A549 (cell line): ENCODE results near the gene DHTKD1.

Experiments
- BHLHE40 ChIP-seq: IDR thresholded peaks from 2 replicates; pipeline ENCODE4 v1.6.1; 2012; ENCODE audit warnings: low read depth, low read length, inconsistent platforms
- CEBPB ChIP-seq, 2 experiments: fragments of >200 bp in 1 of 2; sonication (Bioruptor Twin) in 1 of 2; formaldehyde crosslinking in 1 of 2; IDR thresholded peaks; 2 replicates each; pipeline ENCODE4 v1.6.1; 2012 to 2016
- ESRRA ChIP-seq: fragments of 150-350 bp; IDR thresholded peaks from 2 replicates; pipeline ENCODE4 v1.6.1; 2014; ENCODE audit warnings: mild to moderate bottlenecking, low read length, borderline replicate concordance
- JUNB ChIP-seq: fragments of >200 bp; sonication (Bioruptor Twin); formaldehyde crosslinking; IDR thresholded peaks from 2 replicates; pipeline ENCODE4 v1.6.1; 2016
- PHF8 ChIP-seq: fragments of 200-600 bp; sonication (generic); IDR thresholded peaks from 2 replicates; pipeline ENCODE4 v1.6.1; 2016; ENCODE audit warnings: low read depth, mild to moderate bottlenecking, antibody characterized with exemption, moderate library complexity, borderline replicate concordance
- POLR2A ChIP-seq: IDR thresholded peaks from 2 replicates; pipeline ENCODE4 v1.6.1; 2012; ENCODE audit warnings: mild to moderate bottlenecking, low read length
- RAD21 ChIP-seq, 2 experiments: fragments of >200 bp in 1 of 2; sonication (Bioruptor Twin) in 1 of 2; formaldehyde crosslinking in 1 of 2; IDR thresholded peaks in 1 of 2; conservative IDR thresholded peaks in 1 of 2; 2 replicates in 1 of 2; 3 replicates in 1 of 2; pipeline ENCODE4 v1.6.1; 2012 to 2018; ENCODE audit warnings: inconsistent platforms in 1 of 2
- USF2 ChIP-seq: fragments of 450-650 bp; IDR thresholded peaks from 2 replicates; pipeline ENCODE4 v1.6.1; 2014; ENCODE audit warnings: antibody characterized with exemption
- TF ChIP-seq, protein P1 (sequence below): fragments of >200 bp; sonication (Bioruptor Twin); formaldehyde crosslinking; IDR thresholded peaks from 3 replicates; pipeline ENCODE4 v1.5.1; 2016
- TF ChIP-seq, protein P2 (sequence below): IDR thresholded peaks from 2 replicates; pipeline ENCODE4 v1.6.1; 2012

- TF ChIP-seq POLR2A (no peak), JUNB (no peak), PHF8 (no peak), ESRRA (no peak), CEBPB (IDR thresholded peaks at IDR 0.05) (no peak), USF2 (no peak), BHLHE40 (no peak), RAD21 (conservative IDR thresholded peaks at IDR 0.05 in 1 of 2, IDR thresholded peaks at IDR 0.05 in 1 of 2) (no peak)
- TF ChIP-seq, protein P1, sequence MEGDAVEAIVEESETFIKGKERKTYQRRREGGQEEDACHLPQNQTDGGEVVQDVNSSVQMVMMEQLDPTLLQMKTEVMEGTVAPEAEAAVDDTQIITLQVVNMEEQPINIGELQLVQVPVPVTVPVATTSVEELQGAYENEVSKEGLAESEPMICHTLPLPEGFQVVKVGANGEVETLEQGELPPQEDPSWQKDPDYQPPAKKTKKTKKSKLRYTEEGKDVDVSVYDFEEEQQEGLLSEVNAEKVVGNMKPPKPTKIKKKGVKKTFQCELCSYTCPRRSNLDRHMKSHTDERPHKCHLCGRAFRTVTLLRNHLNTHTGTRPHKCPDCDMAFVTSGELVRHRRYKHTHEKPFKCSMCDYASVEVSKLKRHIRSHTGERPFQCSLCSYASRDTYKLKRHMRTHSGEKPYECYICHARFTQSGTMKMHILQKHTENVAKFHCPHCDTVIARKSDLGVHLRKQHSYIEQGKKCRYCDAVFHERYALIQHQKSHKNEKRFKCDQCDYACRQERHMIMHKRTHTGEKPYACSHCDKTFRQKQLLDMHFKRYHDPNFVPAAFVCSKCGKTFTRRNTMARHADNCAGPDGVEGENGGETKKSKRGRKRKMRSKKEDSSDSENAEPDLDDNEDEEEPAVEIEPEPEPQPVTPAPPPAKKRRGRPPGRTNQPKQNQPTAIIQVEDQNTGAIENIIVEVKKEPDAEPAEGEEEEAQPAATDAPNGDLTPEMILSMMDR, result no peak
- TF ChIP-seq, protein P2, sequence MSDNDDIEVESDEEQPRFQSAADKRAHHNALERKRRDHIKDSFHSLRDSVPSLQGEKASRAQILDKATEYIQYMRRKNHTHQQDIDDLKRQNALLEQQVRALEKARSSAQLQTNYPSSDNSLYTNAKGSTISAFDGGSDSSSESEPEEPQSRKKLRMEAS, result no peak
These were observed 5.3 kb upstream of the DHTKD1 start for GRCh38 chr10:12063483-12063818.
